Stimulated activated CD4-positive, alpha-beta T cell treated with anti-CD3 and anti-CD28 coated beads, Interleukin-1b, Interleukin-23, amount 100 ng/mL, for 1 hour (primary cell): ENCODE data around the gene GABRA5.
"Not testable (repeated sequence)": the region's sequence is repeated elsewhere in the genome, so short reads cannot be mapped to it uniquely, and the experiment has no call there.

ENCODE experiments used
- DNase-seq, 2 donors: peaks; one replicate each; pipeline ENCODE4 v3.0.0-alpha.2; 2020; ENCODE audit warnings: low read depth in 2 of 2

The GABRA5 gene

GRCh38 chr15:26866298-26867199 is at the start of gene GABRA5:
TSS of gene GABRA5 (plus strand) at chr15:26867062. CDS start at chr15:26869249, 2,187 bp downstream.
- no peak for DNase-seq

GRCh38 chr15:26831191-26831590 is 35.7 kb upstream of the GABRA5 start:
- DNase-seq = not testable (repeated sequence)

GRCh38 chr15:26831951-26832350 is 34.9 kb upstream of the GABRA5 start:
- DNase-seq = no peak

GRCh38 chr15:26838742-26839460 is 28.0 kb upstream of the GABRA5 start:
- DNase-seq = no peak

- DNase-seq = no peak
Measured at GRCh38 chr15:26841514-26841913, 25.3 kb upstream of the GABRA5 start.

- DNase-seq = no peak
Measured at GRCh38 chr15:26841941-26842340, 24.9 kb upstream of the GABRA5 start.

GRCh38 chr15:26842391-26842790 is 24.5 kb upstream of the GABRA5 start:
- no peak for DNase-seq

GRCh38 chr15:26844901-26845300 is 22.0 kb upstream of the GABRA5 start:
- no peak for DNase-seq

GRCh38 chr15:26848498-26848897 is 18.4 kb upstream of the GABRA5 start:
- DNase-seq = no peak

GRCh38 chr15:26850161-26850560 is 16.7 kb upstream of the GABRA5 start:
- DNase-seq = no peak

GRCh38 chr15:26852980-26853379 is 13.9 kb upstream of the GABRA5 start:
- DNase-seq = no peak

- DNase-seq = no peak
Measured at GRCh38 chr15:26854435-26854834, 12.4 kb upstream of the GABRA5 start.

GRCh38 chr15:26864664-26865191 is 2.1 kb upstream of the GABRA5 start:
- DNase-seq = no peak

- no peak for DNase-seq
Measured at GRCh38 chr15:26867200-26868007, 542 bp downstream of the GABRA5 start.

- no peak for DNase-seq
Measured at GRCh38 chr15:26868029-26868685, 1.3 kb downstream of the GABRA5 start.

GRCh38 chr15:26869628-26870027 is 2.8 kb downstream of the GABRA5 start:
- no peak for DNase-seq

GRCh38 chr15:26870346-26870745 is 3.5 kb downstream of the GABRA5 start:
- no peak for DNase-seq

- DNase-seq = no peak
Measured at GRCh38 chr15:26872206-26872605, 5.3 kb downstream of the GABRA5 start.

GRCh38 chr15:26873846-26874245 is 7.0 kb downstream of the GABRA5 start:
- DNase-seq = no peak

- DNase-seq = no peak
Measured at GRCh38 chr15:26874774-26875475, 8.1 kb downstream of the GABRA5 start.

- DNase-seq = no peak
Measured at GRCh38 chr15:26875476-26875850, 8.6 kb downstream of the GABRA5 start.
